Measurements from ENCODE around the gene CD300LB.
"Not testable (repeated sequence)": the region's sequence is repeated elsewhere in the genome, so short reads cannot be mapped to it uniquely, and the experiment has no call there.

Gene CD300LB
- total RNA-seq: 0 reads per million in 2 experiments

DNA sequence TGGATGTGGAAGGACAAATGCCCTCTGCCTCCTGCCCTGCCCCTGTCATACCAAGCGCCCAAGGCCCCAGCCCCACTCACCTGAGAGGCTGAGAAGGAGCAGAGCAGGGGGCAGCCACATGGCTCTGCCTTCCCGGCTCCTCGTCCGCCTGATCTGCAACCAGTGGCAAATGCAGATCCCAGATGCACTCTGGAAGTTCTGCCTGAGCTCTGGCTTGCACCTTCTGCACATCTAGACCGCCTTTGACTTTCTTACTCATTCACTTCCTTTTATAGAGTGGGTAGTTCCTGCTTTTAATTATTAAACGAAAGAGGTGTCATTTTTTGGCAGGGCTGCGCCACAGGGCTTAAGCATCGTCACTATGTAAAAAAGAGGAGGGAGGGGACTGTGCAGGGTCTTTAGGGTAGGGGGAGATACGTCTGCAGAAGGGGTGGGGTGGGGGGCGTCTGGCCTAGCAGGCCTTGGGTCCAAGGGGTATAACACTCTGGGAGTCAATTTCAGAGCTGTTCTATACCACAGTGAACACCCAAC lies at the start of gene CD300LB:
TSS of gene CD300LB (minus strand) at position 245 of the 531 bp plus-strand sequence. CDS start at position 120, 125 bp downstream.
- no peak for DNase-seq (ENCODE audit: low read depth)

DNA sequence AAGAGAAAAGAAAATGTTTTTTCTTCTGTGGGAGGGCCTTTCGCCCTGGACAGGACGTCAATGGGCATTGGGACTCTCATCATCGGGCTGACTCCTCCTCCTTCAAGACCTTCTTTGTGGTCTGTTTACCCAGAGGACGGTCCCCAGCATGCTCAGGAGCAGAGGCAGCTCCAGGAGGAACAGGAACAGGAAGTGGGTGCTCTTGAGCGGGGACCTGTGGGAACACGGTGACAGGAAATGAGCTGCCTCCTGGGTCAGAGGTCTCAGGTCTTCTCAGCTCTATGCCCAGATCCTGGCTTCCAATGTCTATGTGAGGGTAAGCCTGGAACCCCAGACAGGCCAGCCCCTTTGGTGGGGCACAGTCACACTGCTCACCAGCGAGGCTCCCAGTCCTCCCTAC lies 48.6 kb upstream of the CD300LB start:
- DNase-seq (ENCODE audit: low read depth): no peak

DNA sequence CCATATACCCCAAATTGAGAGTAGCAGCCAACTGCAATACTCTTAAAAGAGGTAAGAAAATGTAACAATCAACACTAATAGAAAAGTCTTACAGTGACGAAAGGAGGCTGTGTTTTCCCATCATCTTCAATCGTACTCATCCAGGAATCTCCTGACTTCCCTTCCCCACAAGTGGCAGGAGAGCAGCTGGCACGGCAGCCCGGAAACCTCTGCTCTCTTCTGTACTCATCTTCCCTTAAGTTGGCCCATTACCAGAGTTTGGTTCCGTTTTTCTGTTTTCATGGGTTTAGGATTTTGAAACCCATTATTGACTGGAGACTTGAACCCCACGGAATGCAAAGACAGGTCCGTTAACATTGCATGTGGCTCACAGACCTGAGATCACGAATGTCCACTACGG lies 47.7 kb upstream of the CD300LB start:
- no peak for DNase-seq (ENCODE audit: low read depth)

DNA sequence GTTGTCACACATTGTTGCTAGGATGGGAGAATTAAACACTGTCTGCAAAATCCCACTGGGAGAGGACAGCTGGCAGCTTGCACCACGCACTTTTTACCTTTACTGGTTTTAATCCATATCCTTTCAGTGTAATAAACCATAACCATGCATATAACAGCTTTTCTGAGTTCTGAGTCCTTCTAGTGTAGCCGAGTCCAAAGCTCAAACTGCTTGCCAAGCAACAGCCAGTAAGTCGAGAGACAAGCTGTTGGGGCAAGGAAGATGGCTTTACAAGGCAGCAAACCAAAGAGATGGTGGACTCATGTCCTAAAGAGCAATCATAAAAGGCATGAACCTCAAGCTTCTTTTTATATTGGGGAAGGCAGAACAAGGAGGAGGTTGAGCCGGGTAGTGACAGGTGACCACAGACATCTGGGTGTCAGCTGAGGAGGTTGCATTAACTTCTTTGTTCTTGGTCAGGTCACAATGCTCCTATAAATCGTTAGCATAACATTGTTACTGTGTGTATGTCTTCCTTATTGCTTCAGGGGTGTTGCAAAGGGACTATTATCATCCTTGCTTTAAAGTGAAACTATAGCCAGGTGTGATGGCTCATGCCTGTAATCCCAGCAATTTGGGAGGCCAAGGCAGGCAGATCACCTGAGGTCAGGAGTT lies 43.3 kb upstream of the CD300LB start:
- no peak for DNase-seq (ENCODE audit: low read depth)

DNA sequence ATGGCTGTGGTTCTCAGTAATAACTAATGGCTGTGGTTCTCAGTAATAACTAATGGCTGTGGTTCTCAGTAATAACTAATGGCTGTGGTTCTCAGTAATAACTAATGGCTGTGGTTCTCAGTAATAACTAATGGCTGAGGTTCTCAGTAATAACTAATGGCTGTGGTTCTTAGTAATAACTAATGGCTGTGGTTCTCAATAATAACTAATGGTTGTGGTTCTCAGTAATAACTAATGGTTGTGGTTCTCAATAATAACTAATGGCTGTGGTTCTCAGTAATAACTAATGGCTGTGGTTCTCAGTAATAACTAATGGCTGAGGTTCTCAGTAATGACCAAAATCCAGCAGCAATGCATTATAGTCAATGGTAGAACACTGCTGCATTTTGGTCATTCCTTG lies 42.4 kb upstream of the CD300LB start:
- not testable (repeated sequence) for DNase-seq (ENCODE audit: low read depth)

DNA sequence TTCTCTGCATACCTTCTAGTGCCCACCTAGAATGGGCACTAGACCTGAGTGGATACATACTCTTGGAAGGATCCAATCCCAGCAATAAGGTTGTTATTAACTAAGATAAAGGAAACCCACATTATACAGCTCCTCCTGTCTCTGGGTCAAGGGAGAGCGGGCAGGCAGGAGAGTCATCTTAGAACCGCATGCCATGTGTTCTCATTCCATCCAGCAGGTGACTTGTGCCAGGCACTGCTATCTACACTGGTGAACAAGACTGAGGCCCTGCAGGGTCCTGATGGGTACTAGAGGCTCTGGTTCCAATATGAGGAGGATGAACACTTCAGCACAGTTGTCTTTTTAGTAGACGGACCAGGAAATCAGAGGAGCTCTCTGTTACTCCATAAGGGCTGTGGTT lies 41.9 kb upstream of the CD300LB start:
- DNase-seq (ENCODE audit: low read depth): no peak

DNA sequence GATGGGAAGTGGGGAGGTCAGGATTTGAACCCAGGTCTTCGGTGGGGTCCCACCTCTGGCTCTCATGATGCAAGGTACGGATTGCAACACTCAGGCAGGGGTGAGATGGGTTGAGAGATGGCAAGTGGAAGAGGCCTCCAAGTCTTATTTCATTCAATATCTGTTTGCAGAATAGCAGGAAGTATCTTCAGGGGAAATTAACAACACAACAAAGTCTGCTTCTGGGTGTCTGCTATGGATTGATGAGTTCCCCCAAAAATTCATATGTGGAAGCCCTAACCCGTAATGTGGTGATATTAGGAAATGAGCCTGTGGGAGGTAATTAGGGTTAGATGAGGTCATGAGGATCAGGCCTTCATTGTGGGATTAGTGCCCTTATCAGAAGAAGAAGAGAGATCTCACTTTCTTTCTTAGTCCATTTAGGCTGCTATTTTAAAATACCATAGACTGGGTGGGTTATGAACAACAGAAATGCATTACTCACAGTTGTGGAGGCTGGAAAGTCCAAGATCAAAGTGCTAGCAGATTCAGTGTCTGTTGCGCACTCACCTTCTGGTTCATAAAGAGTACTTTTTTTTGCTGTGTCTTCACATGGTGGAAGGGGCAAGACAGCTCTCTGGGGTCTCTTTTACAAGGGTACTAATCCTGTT lies 40.5 kb upstream of the CD300LB start:
- DNase-seq (ENCODE audit: low read depth): no peak

DNA sequence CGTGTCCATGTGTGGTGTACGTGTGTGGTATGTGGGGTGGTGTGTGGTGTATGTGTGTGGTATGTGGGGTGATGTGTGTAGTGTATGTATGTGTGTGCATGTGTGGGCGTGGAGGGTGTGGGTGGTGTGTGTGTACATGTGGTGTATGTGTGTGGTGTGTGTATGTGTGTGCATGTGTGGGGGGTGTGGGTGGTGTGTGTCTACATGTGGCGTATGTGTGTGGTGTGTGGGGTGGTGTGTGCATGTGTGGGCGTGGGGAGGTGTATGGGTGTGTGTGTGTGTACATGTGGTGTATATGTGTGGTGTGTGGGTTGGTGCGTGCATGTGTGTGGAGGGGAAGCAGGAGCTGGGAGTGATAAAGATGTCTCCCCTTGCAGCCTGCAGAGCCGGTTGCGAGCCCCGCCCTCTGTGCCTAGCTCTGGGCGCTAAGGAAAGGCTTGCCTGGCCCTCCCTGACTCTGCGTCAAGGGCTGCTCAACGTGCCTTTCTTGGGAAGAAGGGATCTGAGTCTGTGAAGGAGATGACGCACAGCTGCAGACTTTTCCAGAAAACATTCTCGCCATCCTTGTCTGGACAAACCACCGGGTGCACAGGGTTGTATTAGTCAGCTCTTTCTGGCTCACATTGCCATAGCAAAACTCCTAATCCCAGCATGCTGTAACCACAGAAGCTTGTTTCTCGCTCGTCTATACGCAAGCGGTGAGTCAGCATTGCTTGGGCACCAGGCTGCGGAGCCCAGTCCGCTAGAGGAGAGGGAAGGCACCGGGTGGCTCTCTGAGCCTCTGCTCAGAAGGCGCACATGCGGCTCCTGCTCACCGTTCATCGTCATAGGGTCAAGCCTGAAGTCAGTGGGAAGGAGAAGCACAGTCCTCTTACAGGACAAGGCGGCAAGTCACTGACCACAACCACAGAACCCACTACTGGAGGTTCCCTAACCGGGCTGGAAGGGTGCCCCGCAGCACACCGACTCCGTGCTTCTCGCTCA lies 38.0 kb upstream of the CD300LB start:
- no peak for DNase-seq (ENCODE audit: low read depth)

DNA sequence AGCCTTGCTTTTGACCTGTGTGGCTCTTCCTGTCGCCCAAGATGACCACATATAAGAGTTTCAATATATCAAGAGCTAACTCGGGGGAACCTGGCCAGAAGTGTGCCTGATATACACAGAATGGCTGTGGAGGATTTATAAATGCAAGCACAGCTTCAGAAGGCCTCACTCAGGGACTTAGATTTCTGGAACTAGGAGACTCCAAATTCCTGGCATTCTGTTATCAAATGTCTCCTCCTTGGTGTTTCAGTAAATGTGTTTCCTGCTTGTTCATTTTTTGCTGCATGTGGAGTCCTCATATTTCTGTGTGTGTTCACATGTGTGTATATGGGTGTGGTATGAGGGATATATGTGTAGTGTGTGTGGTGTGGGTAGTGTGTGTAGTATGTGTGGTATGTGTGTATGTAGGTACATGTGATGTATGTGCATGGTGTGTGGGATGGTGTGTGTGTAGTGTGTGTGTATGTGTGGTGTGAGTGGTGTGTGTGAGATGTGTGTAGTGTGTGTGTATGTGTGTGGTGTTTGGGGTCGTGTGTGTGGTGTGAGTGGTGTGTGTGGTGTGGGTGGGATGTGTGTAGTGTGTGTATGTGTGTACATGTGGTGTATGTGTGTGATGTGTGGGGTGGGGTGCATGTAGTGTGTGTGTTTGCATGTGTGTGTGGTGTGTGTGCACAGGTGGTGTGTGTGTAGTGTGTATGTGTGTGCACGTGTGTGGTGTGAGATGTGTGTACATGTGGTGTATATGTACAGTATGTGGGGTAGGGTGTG lies 37.0 kb upstream of the CD300LB start:
- no peak for DNase-seq (ENCODE audit: low read depth)

DNA sequence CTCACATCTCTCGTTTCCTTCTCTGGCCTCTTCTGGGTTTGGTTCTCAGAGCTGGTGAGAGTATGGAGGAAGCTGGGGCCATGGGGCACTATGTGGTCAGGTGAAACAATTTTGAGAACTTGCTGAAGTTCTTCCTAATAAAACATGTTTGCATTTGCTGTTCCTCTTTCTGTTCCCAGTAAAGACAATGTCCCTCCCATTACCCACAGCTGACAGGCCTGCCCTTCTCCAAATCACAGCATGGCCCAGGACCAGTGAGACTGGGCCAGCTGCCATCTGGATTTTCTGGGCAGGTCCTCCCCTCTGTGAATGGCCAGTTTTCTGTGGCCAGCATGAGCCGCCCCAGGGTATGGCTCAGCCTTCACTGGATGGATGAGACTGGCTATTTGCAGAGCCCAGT lies 36.1 kb upstream of the CD300LB start, which contains the start of gene CD300H:
TSS of gene CD300H (minus strand) at position 113 of the 400 bp plus-strand sequence.
- no peak for DNase-seq (ENCODE audit: low read depth)

DNA sequence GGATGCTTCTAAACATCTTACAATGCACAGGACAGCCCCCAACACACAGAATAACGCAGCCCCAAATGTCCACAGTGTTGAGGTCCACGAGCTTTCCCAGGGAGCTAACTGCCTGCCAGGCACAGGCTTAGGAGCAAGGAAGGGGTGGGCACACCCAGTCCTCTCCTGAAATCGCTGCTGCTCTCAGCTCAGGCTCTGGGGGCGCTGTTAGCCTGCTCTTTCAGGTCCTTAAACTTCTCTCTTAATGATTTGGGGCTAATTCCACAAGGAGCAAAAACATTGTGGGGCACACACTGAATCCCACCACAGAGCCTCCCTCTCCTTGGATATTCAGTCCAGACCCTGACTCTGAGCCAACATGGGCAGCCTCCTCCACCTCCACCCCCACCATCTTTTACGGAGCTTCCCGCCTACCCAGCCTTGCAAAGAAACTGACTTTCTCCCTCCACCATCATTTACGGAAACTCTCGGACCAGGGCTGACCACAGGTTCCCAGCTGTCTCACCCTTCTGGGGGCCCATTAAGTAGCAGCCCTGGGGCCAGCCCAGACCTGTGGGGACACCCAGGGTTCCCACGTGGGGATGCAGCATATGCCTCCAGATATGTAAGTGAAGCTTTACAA lies 35.0 kb upstream of the CD300LB start:
- DNase-seq (ENCODE audit: low read depth): no peak

DNA sequence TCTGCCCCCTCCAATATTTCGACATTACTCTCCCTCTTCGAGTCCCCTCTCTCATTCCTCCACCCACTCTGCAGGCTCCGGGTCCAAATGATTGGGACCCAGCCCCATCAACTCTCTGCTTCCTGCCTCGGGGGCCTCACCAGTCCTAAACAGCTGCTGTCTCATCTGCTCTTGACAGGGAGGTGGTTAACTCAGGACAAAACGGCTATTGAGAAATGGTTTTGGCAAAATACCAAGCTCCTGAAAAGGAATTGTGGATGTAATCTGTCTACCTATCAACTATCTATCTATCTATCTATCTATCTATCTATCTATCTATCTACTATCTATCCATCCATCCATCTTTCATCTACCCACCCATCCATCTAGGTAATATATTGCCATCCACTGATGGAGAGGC lies 33.9 kb upstream of the CD300LB start:
- no peak for DNase-seq (ENCODE audit: low read depth)

DNA sequence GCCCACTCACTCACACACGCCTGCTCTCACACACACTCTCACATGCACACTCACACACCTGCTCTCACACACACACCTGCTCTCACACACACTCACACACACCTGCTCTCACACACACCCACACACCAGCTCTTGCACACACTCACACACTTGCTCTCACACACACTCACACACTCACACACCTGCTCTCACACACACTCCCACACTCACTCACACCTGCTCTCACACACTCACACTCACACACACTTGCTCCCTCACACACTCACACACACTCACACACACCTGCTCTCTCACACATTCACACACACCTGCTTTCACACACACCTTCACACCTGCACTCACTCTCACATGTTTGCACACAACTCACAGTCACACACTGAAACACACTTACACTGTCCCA lies 32.1 kb upstream of the CD300LB start:
- DNase-seq (ENCODE audit: low read depth): no peak

DNA sequence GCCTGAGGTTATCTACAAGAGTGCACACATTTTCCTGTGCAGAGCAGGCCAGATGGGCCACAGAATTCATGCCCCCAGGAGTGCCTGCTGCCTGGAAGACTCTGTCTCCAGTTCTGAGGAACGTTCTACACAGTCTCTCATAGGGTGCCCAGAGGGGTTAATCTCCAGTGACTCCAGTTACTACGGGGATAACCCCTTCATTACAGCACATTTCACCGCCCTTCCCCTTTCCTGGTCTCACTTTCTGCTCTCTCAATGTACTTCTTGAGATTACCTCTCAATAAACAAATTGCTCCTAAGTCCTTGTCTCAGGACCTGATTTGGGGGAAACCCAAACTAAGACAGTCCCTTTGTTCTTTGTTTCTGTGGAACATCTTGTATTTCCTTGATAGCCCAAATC lies 30.3 kb upstream of the CD300LB start:
- no peak for DNase-seq (ENCODE audit: low read depth)

DNA sequence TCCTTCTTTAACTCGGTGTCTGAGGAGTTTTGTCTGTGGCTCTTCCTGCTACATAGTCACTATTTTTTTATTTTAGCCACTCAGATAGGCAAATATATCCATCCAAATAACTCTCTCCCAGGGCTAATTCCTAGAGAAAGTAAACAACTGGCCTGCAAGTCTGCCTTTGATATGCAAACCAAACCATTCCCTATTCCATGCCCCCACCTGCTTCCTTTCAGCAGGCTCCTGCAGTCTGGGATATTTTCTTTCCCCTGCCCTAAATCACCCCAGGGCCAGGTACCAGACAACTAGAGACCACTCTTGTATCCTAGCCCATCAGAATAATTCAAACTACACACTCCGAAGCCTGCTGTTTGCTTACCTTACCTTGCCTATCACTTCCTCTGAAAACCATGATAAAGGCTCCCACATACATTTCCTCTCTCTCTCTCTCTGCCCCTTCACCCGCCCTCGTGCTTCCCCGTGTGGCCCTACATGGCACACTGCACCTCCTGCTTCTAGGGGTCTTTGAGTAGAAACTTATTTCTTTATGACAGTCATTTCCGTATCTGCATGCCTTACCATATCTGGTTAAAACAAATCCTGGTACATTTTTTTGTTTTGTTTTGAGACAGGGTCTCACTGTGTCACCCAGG lies 27.7 kb upstream of the CD300LB start:
- no peak for DNase-seq (ENCODE audit: low read depth)

DNA sequence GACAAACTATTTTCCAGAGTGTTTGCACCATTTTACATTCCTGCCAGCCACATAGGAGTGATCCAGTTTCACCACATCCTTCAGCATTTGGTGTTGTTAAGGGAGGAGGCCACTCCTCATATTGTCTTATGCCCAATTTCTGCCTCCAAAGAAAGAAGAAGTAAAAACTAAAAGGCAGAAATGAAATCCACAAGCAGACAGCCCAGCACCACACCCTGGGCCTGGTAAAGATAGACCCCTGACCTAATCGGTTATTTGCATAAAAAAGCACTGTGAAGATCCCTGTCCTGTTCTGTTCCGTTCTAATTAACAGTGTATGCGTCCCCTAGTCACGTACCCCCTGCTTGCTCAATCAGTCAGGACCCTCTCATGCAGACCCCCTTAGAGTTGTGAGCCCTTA lies 27.1 kb upstream of the CD300LB start:
- DNase-seq (ENCODE audit: low read depth): not testable (repeated sequence)

DNA sequence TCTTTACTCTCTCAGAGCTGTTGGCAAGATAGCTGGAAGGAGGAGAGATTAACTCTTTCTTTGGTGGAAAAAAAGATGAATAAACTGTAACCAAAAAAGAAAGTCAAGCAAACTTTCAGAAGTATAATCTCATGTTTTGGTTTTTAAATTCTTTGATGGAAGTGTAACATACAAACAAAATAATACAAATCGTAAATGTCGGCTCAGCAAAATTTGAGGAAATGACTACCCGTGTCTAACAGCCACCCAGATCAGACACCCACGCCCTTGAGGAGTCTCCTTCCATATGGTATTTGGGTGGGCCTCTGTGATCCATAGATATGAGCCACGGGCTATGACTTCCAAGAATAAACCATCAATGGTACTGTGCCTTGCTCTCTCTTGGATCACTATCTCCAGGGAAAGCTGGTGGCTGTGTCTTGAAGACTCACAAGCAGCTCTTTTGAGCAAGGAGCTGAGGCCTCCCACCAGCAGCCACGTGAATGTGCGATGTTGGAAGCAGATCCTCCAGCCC lies 24.2 kb upstream of the CD300LB start:
- DNase-seq (ENCODE audit: low read depth): no peak

DNA sequence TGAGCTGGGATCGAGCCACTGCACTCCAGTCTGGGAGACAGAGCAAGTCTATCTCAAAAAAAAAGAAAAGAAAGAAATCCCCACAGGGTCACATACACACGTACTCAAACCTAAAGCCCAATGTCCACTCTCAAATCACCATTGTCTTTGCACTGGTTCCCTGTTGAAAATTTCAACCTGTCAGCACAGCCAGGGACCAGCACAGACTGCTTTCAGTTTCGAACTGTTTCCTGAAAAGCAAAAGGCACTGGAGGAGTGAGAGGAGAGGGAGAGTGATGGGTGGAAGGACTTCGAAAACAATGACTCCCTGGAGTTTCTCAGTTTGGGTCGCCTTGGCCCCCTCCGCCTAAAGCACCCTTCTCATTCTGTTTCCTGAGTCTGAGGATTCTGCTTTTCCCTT lies 23.6 kb upstream of the CD300LB start:
- no peak for DNase-seq (ENCODE audit: low read depth)

DNA sequence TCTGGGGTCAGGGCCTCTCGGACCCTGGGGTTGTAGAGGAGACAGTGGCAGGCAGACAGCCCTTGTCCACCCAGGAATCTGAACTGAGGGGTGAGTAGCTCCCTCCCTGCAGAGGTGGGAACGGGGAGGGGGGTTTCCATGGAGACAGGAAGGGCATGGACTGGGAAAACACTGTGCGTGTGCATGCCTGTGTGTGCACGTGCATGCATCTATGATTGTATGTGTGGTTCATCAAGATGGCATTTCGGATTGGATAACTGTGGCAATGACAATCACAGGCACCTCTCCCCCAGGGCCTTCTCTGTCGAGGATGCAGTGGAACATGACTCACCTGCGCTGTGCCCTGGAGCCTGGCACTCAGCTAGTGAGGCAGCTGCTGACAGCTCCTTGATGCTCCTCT lies 20.8 kb upstream of the CD300LB start:
- DNase-seq (ENCODE audit: low read depth): no peak

DNA sequence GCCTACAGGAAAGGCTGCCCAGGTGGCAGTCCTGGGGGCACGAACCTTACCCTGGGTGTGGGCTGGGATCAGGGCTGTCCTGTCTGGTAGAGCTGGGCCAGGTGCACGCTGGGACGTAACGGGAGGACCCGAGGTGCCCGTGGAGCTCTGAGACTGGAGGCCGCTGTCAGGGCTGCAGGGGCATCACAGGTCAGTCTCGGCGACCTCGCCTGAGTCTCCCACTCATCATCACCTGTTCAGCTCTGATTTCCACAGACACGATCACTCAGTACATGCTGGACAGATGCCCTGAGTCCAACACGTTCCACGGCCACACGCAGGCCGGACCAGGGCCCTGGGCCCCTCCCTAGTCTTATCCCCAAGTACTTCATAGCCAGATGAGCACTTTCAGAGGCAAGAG lies 19.3 kb upstream of the CD300LB start:
- no peak for DNase-seq (ENCODE audit: low read depth)

Data from T follicular helper cell (primary cell).